Measurements from ENCODE around the gene LMO1.

LMO1 gene

DNA sequence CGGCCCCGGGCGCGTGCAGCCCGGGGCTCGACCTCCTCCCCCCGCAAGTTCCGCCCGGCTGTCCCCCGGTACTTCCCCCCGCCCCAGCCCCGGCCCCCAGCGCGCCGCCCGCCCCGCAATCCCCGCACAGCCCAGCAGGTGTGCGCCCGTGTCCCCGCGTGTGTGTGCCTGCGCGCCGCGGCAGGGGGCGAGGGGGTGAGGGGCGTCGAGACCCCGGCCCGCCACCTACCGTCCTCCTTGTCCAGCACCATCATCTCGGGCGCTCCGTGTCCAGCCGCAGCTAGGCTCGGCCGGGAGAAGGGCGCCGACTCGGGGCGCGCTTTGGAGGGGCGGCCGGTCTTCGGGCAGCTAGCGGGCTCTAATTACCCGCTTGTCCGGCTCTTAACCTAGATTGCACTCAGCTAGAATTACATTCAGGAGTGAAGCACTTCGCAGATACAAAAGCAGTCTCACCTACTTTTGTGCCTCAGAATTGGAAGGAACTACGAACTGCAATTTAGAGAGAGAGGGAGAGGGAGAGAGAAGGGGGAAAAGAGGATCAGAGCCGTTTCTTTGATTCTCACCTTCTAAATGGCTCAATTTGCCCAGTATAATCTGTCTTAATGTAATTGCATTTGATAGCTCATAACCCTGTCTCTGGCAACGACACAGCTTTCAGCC is 439 bp downstream of the LMO1 start:
- peak; percentile 23 for DNase-seq (ENCODE audit: low read depth)

DNA sequence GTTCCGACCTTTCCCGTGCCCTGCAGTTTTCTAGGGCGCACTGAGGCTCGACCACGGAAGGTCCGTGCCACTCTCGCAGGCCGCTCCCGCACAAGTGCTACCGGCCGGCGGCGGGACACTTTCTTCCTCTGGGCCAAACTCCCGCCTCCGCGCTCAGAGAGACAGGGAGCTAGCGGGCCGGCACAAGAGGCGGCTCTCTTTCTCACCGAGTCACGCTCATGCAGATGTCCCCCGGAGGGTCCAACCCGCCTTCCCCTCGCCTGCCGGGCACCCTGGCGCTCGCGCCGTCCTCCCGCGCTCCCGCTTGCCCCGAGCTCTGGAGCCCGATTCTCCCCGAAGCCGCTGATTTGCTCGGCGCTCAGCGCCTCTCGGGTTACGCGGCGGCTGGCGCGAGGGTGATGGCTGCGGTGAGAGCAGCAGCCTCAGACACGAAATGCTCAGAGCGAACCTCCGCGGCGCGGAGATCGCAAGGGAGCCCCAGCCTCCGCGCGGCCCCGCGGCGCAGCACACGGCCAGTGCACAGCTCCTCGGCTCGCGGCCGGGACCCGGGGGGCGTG is 1.0 kb downstream of the LMO1 start:
- DNase-seq (ENCODE audit: low read depth), result peak; percentile 55

DNA sequence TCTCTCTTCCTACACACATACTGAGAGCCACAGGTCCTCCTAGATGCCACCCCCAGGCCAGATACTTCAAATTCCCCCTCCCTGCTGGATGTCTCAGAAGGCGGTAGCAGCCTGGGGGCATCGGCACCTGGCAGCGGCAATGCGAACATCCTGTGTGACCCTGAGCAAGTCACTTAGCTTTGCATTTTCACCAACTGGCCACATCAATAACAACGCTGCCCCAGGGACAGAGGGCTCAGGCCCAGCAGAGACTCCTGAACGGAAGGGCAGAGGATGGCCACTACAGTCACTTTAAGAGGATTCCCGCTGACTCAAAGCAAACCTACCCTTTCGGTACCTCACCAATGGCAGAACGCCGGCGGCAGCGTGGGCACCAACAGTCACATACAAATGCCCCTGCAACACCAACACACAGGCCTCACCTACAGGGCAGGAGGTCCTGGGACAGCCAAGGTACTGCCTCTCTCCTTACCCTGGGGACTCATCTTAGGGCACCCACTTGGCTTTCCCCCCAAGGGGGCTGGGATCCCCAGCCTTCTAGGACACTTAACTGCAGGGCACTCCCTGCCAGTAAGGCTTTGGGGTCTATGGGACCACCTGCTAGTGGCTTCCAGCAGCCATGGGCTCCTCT is 1.6 kb downstream of the LMO1 start:
- DNase-seq (ENCODE audit: low read depth), result no peak

DNA sequence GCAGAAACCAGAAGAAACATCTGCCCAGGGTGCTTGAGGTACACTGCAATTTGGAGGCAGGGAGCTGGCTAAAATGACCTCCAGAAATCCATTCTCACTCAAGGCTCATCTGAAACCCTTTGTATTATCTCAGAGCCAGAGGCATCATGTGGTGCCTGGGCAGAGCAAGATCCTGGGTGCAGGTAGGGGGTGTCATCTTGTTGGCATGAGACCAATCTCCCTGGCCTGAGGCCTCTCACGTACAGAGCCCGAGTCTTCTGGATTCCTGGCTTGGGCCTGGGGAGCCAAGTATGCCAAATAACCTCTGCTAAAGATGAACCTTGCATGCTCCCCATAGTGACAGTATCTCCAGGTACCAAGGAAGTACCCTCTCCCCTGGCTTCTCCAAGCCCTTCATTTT is 2.4 kb downstream of the LMO1 start:
- no peak for DNase-seq (ENCODE audit: low read depth)

DNA sequence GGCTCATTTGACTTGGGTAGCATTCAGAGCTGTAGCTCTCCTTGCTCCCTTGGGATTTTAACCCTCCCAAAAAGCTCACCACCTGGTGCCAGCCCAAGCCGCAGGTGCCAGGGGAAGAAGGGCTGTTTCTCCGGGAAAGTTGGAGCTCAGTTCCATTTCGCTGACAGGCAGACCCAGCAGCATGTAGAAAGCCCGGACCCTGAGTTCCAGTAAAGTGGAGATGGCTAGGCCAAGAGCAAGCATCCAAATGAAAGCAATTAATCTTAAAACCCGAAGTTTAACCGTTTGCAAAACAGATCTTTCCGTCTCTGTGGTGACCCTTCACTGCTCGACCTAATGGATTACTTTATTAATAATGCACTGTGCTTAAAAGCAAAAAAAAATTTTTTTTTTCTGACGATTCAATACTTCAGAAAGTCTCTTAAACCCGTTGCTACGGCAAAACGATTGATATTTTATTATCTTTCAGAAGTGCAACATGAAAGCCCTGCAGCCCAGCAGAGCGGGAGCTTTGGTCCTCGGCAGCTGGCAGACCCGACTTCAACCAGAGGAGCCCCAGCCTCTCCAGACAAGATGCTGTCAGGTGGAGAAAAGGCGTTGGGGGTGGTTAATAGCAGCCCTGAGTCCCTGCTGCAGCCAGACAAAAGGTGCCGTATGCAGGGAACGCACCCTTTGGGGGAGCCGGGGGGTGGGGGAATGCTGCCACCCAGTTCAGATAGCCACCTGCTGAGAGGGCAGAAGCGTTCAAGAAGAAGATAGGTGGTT is 3.3 kb downstream of the LMO1 start:
- DNase-seq (ENCODE audit: low read depth), result no peak

DNA sequence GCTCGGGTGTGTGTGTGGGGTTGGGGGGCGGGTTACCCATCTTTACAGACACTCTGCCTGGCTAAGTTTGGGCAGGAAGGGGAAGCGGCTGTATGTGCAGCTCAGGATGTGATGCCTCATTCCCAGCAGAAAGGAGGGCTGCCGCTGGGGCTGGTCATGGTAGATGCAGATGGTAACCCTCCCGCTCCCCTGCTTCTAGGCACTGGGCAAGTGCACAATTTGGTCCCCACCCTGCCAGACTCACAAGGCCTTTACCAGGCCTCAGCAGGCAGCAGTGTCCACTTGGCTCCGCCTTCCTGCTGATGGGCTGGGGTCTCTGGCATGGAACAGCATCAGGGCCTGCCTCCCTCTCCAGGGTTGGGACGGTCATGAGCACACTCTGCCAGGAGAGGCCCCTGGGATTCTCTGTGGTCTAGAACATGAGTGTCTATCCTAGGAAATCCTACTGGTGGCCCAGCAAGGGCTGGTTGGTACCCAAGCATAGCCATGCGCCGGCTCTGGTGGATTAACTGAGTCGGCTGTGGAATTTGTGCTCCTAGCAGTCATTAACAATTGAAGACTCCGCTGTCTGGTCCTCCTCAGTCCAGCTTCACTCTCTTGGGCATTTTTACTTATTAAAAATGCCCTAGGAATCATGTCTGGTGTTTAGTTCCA is 4.2 kb downstream of the LMO1 start:
- no peak for DNase-seq (ENCODE audit: low read depth)

DNA sequence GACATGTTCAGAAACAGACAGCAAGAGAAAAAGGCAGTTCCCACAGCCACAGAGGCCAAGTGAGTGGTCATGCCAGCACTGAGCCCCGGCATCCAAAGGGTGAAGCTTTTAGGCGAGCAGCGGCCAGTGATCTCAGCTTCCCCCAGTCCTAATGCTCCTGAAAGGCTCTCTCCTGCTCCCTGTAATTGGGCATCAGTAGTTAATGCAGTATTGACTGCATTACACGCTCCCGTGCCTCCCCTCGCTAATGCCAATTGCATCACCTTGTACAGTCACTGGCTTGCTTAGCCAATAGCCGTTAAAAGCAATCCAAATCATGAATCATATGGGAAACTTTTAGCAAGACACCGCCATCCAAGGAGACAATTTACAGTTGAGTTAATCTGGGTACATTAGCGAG is 4.9 kb downstream of the LMO1 start:
- DNase-seq (ENCODE audit: low read depth), result peak; percentile 68

DNA sequence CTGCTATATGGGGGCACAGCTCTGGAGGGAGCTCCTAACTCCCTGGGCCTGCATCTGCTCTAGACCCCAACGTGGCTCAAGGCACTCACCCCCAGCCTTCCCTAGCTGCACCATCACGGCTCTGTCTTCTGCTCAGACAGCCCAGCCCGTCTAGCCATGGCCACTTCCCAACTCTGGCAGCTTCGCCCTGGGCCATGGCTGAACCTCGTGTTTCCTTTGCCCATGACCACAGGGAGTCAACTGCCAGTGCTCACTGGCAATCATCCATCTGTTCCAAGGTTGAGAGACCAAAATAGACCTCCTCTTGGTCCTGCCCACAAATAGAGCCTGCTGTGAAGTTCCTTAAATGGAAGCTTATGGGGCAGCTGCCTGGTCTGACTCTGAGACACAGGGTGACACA is 5.4 kb downstream of the LMO1 start:
- no peak for DNase-seq (ENCODE audit: low read depth)

DNA sequence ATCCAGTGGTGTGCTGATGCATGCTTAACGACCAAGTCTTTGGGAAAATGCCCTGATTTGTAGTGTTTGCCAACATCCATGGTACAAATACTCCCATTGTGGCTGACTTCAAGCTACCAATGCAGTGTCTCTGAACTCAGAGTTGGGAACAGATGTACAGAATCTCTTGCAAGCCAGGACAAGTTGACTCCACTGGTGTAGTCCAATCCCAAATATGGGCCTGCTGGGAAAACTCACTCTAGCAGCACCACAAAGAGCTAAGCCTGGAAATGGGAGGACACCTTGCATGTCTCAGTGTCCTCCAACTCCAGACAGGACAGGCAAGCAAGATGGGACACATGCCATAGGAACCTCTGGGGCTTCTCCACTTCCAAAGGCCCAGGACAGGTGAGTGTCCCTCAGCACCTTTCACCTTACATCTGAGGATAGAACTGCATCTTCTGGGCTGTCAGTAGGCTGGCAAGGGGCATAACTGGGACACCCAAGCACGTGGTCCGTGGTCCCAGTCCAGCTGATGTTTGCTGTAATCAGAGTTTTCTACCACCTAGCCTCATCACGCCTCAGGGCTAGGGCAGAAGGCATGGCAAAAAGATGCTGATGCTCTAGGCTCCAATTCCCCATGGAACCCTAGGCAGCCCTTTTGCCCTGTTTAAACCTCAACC is 6.5 kb downstream of the LMO1 start:
- DNase-seq (ENCODE audit: low read depth), result no peak

DNA sequence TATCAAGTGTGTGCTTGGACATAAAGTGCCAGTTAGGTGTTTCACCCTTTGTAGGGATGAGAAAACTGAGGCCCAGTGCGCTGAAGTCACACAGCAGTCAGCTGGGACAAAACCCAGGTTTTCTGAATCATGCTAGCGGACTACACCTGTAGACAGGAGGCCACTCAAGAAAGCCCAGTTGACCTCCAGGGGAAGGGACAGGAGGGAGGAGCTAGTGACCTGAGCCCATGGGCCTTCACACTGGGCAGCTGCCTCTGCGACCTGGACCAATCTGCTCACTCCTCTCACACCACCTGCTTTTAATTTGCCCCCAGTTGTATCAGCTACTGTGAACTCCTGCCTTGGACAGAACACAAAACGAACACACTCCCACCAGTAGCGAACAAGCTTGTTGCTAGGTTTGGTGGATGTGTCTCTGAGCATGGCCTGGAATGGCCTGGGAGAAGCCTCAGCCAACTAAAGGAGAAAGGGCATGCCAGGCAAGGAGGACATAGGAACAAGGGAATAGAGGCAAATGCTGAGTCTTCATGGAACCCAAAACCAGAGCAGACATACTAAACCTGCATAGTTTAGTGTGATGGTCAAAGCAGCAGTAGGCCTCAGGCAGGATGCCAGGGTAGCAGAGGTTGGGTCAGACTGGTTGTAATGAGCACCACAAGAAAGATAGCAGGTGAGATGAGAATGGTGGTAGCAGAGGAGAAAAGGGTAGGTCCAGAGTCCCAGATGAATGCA is 7.2 kb downstream of the LMO1 start:
- DNase-seq (ENCODE audit: low read depth), result no peak

DNA sequence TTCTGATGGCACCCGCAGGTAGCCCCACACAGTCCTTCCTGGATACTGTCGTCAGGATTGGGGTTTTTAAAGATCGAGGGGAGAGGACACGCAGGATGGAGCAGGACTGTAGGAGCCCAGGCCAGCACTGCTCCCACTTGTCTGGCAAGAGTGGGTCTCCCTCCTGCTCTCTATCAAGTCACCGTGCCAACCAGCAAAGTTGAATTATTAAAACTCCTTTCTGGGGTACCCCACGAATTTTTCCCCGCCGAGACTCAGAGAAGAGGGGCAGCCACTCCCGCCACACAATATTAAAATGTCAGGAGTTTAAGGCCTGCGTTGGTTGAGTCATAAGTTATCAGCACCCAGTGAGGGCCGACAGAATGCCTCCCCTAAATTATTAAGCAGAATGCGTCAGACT is 10.1 kb downstream of the LMO1 start:
- DNase-seq (ENCODE audit: low read depth), result no peak

DNA sequence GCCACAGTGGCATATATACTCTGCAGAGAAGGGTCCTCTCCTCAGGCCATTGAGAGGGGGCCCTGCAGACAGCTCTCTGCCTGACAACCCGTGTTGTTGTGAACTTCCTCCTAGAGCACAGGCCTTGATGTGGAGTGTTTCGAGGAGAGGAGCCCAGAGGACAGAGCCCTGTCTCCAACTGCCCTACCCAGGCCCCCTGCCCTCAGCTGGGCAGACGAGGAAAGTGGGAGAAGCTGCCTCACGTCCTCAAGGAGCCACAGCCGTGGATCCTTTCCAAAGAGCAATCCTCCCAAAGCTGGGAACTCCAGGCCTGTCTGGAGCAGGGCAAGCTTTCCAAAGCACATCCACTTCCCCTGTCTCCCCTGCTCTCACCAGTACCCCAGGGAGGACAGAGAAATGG is 10.7 kb downstream of the LMO1 start:
- DNase-seq (ENCODE audit: low read depth), result no peak

DNA sequence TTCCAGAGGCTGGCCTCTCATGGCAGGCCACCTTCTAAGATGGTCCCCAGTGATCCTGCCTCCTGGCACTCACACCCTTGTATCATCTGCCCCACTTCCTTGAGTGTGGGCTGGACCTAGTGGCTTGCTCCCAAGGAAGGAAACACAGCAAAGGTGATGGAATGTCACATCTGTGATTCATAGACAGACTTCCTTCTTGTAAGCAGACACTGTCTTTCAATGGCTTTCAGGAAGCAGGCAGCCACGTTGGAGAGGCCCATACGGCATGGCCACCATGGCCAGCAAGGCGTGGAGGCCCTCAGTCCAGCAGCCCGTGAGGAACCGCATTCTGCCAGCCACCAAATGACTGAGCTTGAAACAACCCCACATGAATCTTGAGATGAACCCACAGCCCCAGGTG is 11.3 kb downstream of the LMO1 start:
- peak; percentile 10 for DNase-seq (ENCODE audit: low read depth)

DNA sequence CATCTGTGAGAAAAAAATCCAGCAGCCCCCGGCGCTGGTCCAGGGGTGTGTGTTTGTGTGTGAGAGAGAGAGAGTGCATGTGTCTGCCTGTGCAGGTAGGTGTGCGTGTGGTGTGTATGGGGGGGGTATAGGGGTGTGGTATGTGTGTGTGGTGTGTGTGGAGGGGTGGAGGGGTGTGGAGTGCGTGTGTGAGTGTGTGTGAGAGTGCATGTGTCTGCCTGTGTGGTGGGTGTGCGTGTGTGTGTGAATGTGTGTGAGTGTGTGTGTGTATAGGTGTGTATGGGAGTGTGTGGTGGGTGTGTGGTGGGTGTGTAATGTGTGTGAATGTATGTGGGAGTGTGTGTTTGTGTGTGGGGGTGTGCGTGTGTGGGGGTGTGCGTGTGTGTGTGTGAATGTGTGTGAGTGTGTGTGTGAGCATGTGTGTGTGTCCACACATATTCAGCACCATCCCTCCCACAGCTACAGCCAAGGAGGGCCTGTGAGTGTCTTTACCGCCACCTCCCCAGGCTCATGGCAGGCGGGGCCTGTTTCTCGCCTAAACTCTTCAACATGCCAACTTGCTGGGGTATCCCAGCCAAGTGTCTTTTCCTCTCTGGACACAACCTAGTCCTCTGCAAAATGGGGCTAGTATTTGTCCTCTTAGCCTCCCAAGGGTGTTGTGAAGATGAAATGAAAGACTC is 11.9 kb downstream of the LMO1 start:
- DNase-seq (ENCODE audit: low read depth), result no peak

DNA sequence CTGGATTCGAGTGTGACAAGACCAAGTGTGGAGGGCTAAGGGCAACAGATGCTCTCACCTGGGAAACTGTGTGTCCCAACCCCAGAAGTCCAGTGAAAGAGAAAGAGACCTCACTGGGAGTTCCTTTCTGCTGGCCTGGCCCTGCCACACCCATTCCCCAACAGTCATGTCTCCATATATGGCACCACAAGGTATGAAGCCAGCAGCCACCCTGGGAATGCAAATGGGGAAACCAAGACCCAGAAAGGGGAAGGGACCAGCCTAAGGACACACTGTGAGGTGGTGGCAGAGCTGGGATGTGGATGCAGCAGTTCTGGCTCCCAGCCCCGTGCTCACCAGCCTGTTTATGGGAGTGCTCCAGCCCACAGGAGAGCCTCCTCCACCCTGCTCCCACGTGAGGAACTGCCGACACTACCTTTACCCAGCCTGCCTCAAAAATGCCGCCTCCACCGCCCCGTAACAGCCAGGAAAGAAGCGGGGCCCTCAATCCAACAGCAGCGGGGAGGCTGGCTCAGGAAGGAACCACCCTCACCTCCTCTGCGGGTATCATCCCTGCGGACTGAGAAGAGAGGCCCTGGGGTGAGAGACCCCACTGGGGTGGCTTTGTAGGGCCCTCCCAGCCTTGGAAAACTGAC is 12.6 kb downstream of the LMO1 start:
- no peak for DNase-seq (ENCODE audit: low read depth)

DNA sequence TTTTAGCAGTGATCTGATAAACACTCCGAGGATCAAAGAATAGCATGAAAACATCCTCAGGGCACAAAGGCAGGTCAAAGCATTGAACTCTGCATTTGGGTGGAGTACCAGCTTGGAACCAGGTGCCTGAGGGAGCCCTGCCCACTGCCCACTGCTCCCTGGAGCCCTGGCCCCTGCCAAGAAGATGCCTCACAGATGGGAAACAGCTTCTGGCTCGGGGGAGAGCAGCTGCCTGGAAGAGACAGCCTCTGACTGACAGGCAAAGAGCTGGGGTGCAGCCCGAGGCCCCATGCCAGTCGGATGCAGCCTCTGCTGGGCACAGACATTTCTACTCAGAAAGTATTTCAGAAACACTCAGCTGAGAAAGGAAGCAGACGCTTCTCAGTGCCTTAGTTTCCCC is 13.2 kb downstream of the LMO1 start:
- no peak for DNase-seq (ENCODE audit: low read depth)

DNA sequence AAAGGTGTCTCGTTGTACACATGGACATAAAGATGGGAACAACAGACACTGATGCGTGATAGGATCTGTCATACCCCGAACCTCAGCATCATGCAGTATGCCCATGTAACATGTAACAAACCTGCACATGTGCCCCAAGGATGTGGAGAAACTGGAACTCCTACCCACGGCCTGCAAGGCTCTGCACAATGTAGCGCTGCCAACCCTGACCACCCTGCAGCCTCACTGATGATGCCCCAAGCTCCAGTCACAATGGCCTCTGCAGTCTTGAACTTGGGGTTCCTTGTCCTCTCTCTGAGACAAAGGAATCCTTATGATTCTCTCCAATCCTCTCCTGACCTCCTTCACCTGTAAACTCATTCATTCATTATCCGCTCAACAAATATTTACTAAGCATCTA is 14.2 kb downstream of the LMO1 start:
- no peak for DNase-seq (ENCODE audit: low read depth)

DNA sequence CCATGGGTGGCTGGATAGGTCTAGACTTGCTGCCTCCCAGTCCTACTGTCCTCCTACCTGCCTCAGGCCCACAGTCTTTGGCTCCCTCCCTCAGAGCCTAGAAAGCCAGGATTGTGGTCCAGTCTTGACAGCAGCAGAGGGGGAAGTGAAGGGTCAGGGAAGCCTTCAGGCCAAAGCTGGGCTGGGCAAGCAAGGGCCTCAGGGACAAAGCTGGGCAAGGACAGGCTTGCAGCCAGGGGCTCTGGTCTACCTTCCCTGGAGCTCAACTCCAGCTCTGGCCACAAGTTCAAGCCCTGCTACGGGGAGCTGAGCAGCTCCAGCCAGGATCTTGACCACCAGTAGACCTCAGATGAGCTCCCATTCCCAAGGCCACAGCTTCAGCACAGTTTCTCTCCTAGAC is 14.9 kb downstream of the LMO1 start:
- no peak for DNase-seq (ENCODE audit: low read depth)

DNA sequence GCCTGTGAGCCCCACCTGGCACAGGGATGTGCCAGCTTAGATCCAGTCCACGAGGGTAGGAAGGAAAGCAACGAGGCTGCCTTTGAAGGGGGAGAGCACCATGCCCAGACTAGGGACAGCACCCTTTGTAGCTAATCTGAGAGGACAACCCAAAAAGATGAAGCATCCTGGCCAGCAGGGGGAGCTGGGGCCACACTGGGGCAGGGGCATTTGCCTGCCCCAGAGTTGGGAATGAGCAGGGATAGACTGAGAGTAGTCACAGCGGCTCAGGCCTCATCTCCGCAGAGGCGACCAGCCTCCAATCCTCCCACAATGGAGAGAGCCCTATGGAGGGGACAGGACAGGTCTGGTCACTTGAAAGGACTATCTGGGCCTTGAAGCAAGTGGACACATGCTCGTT is 16.4 kb downstream of the LMO1 start:
- DNase-seq (ENCODE audit: low read depth), result peak; percentile 25

DNA sequence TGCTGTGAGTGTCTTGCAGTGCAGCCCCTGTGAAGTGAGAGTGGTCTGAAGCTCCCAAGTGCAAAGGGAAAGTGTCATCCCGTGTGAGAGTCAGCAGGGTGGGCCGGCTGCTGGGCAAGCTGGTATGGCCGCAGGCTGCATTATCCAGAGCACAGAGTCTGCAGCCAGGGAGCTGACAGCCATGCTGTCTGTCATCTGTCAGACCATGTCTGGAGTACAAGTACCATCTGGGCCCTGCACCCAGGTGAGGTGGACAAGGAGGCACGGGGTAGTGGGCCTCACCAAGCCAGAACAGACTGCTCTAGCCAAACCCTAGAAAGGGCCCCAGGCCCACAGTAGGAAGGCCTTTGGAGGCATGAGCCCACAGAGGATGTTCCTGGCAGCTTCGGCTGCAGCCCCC is 20.2 kb downstream of the LMO1 start:
- DNase-seq (ENCODE audit: low read depth), result no peak

All from ELR (cell line).